DMS 273 treated with DMSO at 0.1 percent for 48 hours (cell line): ENCODE measurements around the gene GP2.

Experiments used
- DNase-seq: peaks from one replicate; lab custom pipeline; 2025; lab: John Stamatoyannopoulos, UW

The GP2 gene

GRCh38 chr16:20327444-20328041, at the start of gene GP2:
GP2 (minus strand) TSS chr16:20327513; CDS start chr16:20326431, 1,082 bp downstream.
- no peak for DNase-seq

GRCh38 chr16:20372701-20373100, 45.4 kb upstream of the GP2 start:
- DNase-seq = no peak

- no peak for DNase-seq
Observed at GRCh38 chr16:20369452-20370054, 42.2 kb upstream of the GP2 start.

GRCh38 chr16:20364051-20364450, 36.7 kb upstream of the GP2 start:
- no peak for DNase-seq

GRCh38 chr16:20363191-20363590, 35.9 kb upstream of the GP2 start:
- DNase-seq = no peak

- DNase-seq = no peak
Observed at GRCh38 chr16:20359997-20360396, 32.7 kb upstream of the GP2 start.

GRCh38 chr16:20355114-20355782, 27.9 kb upstream of the GP2 start:
- no peak for DNase-seq

GRCh38 chr16:20353379-20353778, 26.1 kb upstream of the GP2 start:
- no peak for DNase-seq

GRCh38 chr16:20352615-20353014, 25.3 kb upstream of the GP2 start, which contains the start of gene UMOD:
UMOD (minus strand) TSS chr16:20352715; CDS start chr16:20350737, 1,978 bp downstream.
- no peak for DNase-seq

GRCh38 chr16:20349615-20350014, 22.3 kb upstream of the GP2 start:
- DNase-seq = no peak

GRCh38 chr16:20348365-20349185, 21.3 kb upstream of the GP2 start:
- no peak for DNase-seq

- no peak for DNase-seq
Observed at GRCh38 chr16:20347666-20348364, 20.5 kb upstream of the GP2 start.

GRCh38 chr16:20344611-20345010, 17.3 kb upstream of the GP2 start:
- DNase-seq = no peak

- DNase-seq = no peak
Observed at GRCh38 chr16:20339744-20340143, 12.4 kb upstream of the GP2 start.

GRCh38 chr16:20336955-20337354, 9.6 kb upstream of the GP2 start:
- no peak for DNase-seq

GRCh38 chr16:20334396-20334795, 7.1 kb upstream of the GP2 start:
- DNase-seq = no peak

GRCh38 chr16:20333120-20333519, 5.8 kb upstream of the GP2 start:
- DNase-seq = no peak

GRCh38 chr16:20332411-20332810, 5.1 kb upstream of the GP2 start:
- DNase-seq = no peak

- no peak for DNase-seq
Observed at GRCh38 chr16:20331635-20332034, 4.3 kb upstream of the GP2 start.

GRCh38 chr16:20329392-20330138, 2.3 kb upstream of the GP2 start:
- no peak for DNase-seq

- DNase-seq = no peak
Observed at GRCh38 chr16:20326321-20326720, 992 bp downstream of the GP2 start.
